ENCODE measurements around the gene ROR1.

- TF ChIP-seq, protein P1, sequence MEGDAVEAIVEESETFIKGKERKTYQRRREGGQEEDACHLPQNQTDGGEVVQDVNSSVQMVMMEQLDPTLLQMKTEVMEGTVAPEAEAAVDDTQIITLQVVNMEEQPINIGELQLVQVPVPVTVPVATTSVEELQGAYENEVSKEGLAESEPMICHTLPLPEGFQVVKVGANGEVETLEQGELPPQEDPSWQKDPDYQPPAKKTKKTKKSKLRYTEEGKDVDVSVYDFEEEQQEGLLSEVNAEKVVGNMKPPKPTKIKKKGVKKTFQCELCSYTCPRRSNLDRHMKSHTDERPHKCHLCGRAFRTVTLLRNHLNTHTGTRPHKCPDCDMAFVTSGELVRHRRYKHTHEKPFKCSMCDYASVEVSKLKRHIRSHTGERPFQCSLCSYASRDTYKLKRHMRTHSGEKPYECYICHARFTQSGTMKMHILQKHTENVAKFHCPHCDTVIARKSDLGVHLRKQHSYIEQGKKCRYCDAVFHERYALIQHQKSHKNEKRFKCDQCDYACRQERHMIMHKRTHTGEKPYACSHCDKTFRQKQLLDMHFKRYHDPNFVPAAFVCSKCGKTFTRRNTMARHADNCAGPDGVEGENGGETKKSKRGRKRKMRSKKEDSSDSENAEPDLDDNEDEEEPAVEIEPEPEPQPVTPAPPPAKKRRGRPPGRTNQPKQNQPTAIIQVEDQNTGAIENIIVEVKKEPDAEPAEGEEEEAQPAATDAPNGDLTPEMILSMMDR (IDR thresholded peaks at IDR 0.05) = no peak
- TF ChIP-seq ZNF317 (CRISPR knock-in tag; IDR thresholded peaks at IDR 0.05; ENCODE audit: borderline replicate concordance, low read depth) = no peak
- TF ChIP-seq ATF1 (CRISPR knock-in tag; IDR thresholded peaks at IDR 0.05) = no peak
- no peak for TF ChIP-seq E2F5 (CRISPR knock-in tag; IDR thresholded peaks at IDR 0.05)
- TF ChIP-seq NR2C2 (CRISPR knock-in tag; IDR thresholded peaks at IDR 0.05) = no peak
- TF ChIP-seq NR1H2 (CRISPR knock-in tag; IDR thresholded peaks at IDR 0.05) = no peak
Observed at GRCh38 chr1:63813829-63814277, 40.0 kb downstream of the ROR1 start.
